VCaP (cell line): ENCODE results near the gene EVA1C.
A peak's percentile ranks its signal among the peaks of the same experiment; 100 is the strongest.
"Not testable (repeated sequence)": the region's sequence is repeated elsewhere in the genome, so short reads cannot be mapped to it uniquely, and the experiment has no call there.

Experiments
- H3K27ac ChIP-seq: fragments of 450-650 bp; 2 replicates; pipeline ENCODE4 v1.5.1; 2017
- TF ChIP-seq, protein P1 (sequence below): fragments of 450-650 bp; conservative IDR thresholded peaks from 2 replicates; pipeline ENCODE4 v1.5.1; 2017; ENCODE audit warnings: mild to moderate bottlenecking, moderate library complexity

EVA1C gene

DNA sequence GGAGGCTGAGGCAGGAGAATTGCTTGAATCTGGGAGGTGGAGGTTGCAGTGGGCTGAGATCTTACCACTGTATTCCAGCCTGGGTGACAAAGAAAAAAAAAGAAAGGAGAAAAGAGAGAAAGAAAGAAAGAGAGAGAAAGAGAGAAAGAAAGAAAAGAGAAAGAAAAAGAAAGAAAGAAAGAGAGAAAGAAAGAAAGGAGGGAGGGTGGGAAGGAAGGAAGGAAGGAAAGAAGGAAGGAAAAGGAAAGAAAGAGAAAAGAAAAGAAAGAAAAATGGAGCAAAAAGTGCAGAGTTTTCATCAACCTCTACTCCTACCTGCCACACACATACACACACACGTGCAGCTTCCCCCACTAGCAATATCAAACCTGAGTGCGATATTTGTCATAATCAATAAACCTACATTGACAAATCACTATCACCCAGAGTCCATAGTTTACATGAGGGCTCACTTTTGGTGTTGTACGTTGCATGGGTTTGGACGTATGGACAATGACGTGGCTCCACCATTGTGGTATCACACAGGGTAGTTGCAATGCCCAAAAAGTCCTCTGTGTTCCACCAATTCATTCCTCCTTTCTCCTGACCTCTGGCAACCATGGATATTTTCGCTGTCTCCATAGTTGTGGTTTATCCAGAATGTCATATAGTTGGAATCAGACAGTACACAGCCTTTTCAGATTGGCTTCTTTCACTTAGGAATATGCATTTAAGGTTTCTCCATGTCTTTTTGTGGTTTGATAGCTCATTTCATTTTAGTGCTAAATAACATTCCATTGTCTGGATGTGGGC, 36.5 kb downstream of the EVA1C start:
- no peak overlapping the region for H3K27ac ChIP-seq

DNA sequence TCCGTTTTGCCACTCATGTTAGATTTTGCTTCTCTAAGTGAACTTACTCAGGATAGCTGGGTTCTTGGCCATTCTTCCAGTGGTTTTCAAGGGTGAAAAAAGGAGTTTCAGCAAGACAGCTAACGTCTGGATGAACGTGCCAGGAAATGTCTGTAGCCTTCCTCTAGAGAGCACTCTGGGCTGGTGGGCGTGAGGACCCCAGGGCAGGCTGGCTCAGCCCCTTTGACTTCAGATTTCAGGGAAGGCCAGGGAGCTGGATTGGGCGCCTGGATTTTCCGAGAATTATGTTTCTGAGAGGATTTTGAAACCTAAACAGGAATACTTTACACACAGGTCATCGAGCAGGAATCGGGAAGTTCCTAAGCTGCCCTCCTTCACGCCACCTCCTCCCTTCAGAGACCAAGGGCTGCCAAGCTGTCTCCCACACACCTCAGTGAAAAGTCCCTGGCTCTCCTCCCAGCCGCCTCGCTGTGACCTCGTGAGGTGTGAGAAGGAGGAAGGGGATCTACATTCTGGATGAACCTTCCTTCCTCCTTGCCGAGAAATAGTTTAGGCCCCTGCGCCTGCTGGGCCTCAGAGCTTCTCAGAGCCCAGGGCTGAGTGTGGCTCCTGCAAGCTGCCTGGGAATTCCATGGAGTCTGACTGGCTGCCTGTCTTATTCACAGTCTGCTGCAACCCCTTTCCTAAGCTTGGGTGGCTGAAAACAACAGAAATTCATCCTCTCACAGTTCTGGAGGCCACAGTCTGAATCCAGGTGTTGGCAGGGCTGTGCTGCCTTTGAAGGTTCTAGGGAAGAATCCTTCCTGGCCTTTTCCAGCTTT, 38.6 kb downstream of the EVA1C start:
- H3K27ac ChIP-seq = not testable (repeated sequence)

More for the DNA sequence above, 36.5 kb downstream of the EVA1C start:
- TF ChIP-seq, protein P1, sequence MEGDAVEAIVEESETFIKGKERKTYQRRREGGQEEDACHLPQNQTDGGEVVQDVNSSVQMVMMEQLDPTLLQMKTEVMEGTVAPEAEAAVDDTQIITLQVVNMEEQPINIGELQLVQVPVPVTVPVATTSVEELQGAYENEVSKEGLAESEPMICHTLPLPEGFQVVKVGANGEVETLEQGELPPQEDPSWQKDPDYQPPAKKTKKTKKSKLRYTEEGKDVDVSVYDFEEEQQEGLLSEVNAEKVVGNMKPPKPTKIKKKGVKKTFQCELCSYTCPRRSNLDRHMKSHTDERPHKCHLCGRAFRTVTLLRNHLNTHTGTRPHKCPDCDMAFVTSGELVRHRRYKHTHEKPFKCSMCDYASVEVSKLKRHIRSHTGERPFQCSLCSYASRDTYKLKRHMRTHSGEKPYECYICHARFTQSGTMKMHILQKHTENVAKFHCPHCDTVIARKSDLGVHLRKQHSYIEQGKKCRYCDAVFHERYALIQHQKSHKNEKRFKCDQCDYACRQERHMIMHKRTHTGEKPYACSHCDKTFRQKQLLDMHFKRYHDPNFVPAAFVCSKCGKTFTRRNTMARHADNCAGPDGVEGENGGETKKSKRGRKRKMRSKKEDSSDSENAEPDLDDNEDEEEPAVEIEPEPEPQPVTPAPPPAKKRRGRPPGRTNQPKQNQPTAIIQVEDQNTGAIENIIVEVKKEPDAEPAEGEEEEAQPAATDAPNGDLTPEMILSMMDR = no peak

DNA sequence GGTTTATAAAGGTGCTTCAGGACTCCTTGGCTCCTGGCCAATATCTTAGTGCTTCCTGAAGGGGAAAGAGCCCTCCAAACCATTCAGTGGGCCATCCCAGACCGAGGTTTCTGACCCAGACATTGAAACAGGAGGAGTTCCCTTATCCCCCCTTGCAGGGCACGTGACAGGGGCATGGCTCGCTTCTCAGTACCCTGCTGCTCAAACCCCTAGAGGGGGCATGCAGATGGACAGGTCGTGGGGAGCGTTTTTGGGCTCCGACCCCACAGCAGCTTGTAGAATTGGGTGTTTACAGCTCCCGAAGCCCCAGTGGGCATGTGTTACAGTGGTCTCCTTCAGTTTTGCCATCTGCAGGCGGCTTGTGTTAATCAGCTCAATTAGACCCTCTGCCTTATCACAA, 39.7 kb downstream of the EVA1C start:
- H3K27ac ChIP-seq = not testable (repeated sequence)

DNA sequence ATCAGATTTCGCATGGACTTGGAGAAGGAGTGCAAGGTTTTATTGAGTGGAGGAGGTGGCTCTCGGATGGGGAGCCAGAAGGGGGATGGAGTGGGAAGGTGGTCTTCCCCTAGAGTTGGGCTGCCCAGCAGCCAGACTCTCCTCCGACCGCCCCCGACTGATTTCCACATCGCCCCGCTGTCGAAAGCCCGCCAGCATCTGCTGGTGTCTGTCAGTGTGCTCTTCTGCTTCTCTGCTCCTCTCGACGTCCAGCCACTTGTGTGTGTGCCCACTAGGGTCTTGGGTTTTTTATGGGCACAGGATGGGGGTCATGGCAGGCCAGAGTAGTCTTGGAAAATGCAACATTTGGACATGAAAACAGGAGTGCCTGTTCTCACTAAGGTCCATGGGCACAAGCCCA, 40.1 kb downstream of the EVA1C start:
- TF ChIP-seq, protein P1 = no peak
- H3K27ac ChIP-seq = no peak overlapping the region

DNA sequence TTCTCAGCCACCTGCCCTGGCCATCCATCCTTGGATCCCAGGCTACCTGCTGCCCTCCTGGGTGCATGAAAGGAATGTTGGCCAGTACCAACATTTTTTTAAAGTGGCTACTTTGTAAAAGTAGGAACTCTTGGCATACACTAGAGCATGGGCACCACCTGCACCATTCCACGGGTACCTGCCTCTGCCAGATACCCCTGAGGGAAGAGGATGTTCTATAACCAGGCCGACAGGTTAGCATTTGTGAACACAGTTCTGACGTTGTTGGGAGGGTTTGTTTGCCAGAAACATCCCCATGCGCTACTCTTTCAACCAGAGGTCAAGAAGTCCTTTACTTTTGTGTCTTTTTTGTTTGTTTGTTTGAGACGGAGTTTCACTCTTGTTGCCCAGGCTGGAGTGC, 43.0 kb downstream of the EVA1C start:
- TF ChIP-seq, protein P1 = no peak
- H3K27ac ChIP-seq = no peak overlapping the region

DNA sequence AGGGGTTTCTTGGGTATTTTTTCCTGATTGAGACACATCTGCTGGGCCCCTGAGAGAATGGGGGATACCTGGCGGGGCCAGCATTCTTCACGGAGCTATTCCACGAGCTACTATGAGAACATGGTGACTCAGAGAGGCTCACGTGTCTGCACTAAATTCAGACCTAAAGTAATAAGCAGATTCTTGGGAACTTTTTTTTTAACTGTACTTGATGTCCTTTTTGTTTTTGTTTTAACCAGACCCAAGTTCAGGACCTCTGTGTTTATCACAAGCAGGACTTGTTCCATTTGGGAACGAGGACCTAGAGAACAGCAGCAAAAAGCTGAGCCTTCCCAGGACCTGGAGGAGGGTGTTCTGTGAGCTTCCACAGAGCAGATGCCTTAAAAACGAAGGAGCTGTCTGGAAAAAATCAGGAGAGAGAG, 44.0 kb downstream of the EVA1C start:
- TF ChIP-seq, protein P1 = no peak
- H3K27ac ChIP-seq = peak overlapping the region; percentile 55

DNA sequence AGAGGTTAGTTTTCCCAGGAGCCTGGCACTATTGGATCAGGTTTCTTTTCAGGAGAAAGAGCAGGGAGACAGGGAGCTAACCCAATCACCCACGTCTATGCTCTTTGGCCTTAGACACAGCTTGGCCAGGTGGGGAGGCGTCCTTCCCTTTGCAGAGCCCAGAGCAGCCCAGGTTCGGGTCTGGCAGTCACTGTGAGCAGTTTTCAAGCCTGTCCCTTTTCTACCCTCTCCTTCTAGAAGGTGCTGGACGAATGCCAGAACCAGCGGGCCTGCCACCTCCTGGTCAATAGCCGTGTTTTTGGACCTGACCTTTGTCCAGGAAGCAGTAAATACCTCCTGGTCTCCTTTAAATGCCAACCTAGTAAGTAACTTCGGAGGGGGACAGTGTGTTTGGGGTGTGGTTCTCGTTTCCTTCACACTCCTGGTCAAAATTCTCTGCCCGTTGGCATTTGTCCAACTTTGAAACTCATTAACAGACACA, 44.9 kb downstream of the EVA1C start:
- TF ChIP-seq, protein P1 = peak; percentile 58
- peak overlapping the region; percentile 55 for H3K27ac ChIP-seq

DNA sequence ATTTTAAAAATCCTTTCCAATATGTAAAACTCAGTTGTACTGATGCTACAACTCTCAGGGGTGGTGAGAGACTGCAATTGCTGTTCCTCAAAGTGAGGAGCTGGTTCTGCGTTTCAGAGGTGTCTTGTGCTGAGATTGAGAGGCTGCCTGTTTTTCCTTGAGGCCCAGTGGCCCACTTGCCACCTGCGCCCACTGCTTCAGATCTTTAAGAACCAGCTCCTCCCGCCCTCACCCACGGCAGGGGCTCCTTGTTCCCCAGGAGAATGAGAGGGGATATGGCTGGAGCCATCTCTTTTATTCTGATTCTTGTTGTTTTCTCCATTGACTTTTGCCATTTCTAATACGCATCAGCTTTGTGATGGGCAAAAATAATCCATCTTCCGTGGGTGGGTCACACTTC, 45.5 kb downstream of the EVA1C start:
- TF ChIP-seq, protein P1 = no peak
- H3K27ac ChIP-seq = peak overlapping the region; percentile 55
